RKO (cell line): ENCODE data around the gene CDKN1B.
A peak's percentile ranks its signal among the peaks of the same experiment; 100 is the strongest.
"Not testable (repeated sequence)": the region's sequence is repeated elsewhere in the genome, so short reads cannot be mapped to it uniquely, and the experiment has no call there.

ENCODE experiments used
- DNase-seq: peaks from one replicate; pipeline ENCODE4 v3.0.0-alpha.2; 2016; ENCODE audit warnings: low spot score

CDKN1B gene

DNA sequence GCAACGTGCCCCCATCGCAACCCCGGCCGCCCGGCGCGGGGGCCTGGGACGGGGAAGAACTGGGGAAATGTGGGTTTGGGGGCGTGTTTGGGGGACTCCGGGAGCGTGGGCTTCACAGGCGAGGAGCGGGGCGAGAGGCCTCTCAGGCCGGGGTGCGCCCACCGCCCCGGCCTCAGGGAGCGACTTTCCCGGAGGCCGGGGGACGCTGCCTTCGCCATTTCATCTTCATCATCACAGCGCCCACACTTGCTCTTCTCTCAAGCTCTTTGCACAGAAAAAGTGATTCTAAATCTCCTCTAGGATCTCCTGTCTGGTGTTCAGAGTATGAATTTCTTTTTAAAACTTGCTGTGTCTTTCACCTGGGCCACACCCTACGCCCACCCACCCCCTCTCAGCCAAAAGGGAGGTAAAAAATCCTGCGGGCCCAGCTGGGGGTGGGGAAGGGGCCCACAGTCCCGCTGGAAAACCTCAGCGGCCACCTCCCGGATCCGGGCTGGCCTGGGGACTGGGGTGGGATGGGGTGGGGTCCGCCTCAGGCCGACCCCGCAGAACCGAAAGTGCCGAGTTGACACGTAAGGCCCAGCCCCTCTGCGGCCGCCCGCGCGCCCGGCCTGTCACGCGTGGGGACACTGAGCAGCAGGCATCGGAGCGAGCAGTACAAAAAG is 7.4 kb downstream of the CDKN1B start:
- DNase-seq, result peak; percentile 21

DNA sequence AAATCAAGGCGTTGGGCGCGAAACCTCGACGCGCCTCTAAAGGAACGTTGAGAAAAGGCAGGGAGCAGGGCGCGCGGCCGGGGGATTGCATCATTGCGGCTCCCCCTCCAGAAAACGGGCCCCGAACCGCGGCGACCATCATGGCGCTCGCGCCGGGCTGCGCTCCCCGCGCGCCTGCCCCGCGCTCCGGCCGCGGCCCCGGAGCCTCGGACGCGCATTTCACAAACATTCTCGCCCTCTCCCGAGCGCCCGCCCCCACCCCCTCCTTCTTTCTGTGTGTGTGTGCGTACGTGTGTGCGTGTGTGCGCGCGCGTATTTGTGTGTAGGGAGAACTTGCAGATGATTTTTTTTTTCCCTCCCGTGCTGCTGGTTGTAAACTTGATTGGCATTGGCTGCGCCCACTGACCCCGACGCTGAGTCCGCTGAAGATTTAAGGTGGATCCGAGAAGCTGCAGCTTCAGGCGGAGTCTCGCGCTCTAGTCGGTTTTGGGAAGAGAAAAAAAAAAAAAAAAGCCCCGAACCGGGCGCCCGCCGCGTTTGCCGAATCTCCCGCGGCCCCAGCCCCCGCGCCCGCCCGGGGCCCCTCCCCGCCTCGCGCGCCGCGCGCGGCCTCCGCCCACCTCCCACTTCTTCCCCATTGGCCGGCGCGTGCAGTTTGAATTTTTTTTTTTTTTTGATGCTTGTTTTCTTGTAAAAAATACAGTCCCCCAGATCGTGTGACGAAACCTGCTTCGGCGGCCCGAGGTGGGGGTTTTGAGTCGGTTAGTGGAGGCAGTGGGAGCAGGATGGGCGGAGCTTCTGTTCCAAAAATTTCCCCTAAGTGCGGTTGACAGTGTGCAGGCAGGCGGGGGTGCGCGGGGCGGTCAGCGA is 8.2 kb downstream of the CDKN1B start:
- DNase-seq, result peak; percentile 99

DNA sequence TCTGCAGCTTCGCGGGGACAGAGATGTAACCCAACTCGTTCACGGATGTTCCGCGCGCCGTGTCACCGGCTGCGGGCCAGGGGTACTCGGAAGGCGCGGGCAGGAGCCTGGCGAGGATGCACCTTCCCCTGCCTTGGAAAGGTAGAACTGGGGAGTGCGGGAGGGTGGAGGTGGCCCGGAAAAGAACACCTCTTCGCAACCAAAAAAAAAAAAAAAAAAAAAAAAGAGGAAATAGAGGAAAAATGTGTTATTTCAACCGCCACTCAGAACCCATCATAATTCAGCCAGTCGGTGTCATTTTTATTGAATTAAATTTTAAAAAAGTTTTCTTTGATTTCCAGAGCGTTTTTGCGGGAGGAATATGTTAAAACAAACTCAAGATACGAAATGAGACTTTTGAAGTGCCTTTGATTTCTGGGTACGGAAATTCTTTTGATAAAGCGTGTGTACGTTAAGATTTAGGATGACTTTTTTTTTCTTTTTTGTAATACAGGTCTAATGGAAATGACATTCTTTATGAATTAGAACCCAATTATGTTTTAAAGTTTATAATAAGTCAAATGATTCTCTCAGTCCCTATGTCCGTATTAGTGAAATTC is 8.9 kb downstream of the CDKN1B start:
- DNase-seq, result peak; percentile 24

DNA sequence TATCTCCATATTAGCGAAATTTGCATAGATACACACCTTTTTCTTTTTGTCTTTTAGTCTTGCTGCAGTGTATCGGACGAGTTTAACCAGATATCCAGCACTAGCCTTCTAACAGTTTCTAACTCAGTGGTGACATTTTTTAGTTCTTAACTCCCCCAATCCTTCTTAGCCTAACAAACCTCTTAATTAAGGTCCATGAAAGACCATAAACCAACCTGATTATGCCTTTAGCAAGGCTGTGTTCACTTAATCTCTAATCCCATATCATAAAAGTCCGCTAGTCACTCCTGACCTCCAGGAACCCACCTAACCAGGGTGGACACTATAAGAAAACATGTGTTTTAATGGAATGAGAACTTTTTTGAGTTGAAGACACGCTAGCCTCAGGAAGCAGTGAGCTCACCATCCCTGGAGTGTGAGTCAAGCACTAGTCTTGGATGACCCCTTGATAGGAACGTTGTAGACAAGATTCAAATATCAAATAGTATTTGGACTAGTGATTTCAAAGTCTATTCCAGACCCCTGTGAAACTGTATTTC is 9.5 kb downstream of the CDKN1B start:
- DNase-seq, result peak; percentile 92

DNA sequence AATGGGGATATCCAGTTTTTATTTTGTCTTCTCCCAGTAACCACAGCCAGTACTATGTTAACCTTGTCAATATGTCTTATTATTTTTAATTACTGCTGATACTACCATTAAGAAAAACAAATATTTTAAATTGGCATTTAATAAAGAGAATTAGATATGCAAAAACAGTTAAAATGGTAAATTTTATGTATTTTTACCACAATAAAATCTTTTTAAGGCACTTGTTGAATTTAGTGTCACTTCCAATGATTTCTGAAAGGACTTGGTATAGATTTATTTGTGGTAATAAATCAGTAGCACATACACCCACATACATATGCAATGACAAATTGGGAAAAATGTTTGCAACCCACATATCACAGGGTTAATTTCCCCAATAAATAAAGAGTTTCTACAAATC is 14.0 kb downstream of the CDKN1B start:
- no peak for DNase-seq

DNA sequence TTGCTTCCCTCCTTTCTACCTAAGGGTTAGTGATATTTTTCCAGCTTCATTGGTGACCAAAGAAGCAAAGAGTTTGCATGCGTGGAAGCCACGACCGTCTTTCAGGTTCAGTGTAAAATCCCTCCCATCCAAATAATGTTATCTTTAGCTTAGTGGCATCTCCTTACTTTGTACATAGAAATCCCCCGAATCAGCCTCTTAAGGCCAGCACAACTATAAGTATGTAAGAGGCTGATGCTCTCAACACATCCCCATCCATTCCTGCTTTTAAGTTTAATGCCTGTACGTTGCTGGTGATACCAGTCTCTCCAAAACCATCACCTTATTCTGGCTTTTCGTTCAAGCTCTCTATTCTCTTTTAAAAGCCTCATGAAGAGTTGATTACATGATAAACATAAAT is 14.6 kb downstream of the CDKN1B start:
- DNase-seq, result no peak

DNA sequence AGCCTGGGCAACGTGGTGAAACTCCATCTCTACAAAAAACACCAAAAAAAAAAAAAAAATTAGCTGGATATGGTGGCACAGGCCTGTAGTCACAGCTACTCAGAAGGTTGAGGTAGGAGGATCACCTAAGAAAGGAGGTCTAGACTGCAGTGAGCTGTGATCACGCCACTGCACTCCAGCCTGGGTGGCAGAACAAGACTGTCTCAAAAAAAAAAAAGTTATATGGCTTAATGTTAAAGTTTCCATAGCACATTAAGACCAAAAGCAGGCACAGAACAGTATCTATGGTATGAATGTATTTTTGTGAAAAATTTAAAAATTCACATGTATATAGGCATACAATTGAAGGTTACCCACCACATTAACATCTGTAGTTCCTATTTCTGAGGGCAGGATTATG is 15.9 kb downstream of the CDKN1B start:
- DNase-seq, result no peak

DNA sequence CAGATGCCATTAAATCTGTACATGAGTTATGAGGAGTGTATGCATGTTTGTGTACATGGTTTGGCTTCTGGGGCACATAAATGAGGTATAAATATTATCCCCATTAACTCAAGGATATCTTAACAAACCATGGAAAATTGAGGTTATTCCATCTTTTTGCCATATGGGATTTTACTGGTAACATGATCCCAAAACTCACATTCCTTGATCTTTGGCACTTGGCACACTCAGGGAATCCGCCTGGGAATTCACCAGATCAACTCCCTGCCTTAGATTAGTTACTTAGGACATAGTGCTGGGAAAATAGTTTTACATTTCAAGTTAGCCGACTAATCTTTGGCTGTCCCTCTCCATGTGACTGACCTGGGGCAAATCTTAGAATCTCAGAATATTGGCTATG is 16.9 kb downstream of the CDKN1B start:
- DNase-seq, result no peak

DNA sequence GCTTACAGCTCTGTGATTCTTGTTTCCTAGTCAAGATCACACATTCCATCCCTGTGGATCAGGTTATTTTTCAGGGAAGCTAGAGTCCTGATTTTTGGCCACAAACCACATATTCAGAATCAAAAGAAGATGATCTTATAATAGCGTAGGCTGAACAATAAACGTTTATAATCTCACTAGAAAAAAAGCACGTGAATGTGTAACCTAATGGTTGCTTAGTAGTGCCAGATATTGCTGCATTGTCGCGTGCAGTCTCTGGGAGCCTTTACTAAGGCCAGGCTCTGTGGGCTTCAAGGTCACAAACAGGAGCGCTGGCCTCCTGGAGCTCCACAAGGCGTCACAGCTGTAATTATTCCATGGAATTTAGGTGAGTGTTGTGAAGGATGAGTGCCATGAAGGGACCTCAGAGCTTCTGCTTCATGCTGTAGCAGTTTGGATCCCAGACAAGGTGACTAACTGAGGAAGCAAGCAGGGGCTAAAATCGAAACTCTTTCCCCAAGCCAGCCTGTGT is 17.4 kb downstream of the CDKN1B start:
- DNase-seq, result no peak

DNA sequence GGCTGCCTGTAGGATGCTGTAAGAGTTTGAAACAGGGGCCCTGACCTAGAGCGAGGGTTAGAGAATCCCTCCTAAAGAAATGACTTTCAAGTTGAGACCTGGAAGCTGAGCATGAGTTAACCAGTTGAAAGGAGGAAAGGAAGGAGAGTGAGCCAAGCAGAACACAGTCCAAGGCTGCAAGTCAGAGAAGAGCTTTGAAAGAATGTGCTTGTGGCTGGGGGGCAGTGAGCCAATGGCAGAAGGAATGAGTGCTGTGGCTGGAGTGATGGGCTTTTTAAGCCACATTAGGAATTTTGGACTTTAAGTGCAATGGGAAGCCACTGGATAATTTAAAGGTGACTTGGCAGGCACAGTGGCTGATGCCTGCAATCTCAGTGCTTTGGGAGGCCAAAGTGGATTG is 18.1 kb downstream of the CDKN1B start:
- no peak for DNase-seq

DNA sequence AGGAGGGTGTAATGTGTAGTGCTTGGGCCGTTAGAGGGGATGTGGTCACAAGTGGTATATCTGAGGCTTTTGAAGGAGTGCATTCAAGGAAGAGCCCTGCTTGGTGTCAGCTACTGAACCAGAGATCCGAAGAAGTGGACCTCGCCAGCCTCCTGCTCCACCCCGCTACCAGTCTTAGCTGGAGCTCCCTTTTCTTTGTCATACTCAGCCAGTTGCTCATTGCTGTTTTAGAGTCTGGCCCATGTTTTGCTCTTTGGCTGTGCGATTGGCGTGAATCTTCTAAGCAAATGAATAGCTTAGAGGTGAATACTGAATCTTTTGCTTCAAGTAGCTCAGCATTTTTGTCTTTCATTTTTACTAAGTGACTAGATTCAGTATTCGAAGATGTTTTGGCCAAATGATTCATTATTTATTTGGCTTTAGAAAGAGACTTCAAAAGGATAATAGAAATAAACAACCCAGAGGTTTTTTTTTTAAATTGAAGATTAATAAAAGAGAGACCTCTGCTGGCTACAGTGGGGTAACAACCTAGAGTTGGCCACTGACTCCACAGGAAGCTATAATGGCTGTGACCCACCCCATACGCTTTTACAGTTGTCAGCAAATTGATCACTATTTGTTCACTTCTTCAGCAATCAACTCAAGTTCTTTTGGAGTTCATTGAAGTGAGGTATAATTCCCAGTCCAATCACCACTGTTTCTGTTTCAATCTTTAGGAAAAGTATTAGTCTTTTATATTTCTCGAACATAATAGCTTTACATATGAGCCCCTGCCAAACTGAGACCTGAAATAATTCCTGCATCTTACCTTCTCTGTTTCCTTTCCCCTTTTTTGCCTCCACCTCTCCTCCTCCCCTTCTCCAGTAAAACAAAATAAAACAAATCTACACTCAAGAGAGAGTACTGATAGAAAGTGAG is 19.9 kb downstream of the CDKN1B start:
- peak; percentile 66 for DNase-seq

DNA sequence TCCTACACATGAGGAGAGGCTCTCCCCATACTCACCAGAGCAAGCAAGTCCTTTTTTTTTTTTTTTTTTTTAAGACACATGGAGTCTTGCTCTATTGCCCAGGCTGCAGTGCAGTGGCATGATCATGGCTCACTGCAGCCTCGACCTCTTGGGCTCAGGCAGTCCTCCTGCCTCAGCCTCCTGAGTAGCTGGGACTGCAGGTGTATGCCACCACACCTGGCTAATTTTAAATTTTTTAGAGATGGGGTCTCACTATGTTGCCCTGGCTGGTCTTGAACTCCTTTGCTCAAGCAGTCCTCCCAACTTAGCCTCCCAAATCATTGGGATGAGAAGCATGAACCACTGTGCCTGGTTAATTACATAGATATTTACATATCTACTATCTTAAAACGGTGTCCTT is 21.0 kb downstream of the CDKN1B start:
- DNase-seq, result not testable (repeated sequence)

DNA sequence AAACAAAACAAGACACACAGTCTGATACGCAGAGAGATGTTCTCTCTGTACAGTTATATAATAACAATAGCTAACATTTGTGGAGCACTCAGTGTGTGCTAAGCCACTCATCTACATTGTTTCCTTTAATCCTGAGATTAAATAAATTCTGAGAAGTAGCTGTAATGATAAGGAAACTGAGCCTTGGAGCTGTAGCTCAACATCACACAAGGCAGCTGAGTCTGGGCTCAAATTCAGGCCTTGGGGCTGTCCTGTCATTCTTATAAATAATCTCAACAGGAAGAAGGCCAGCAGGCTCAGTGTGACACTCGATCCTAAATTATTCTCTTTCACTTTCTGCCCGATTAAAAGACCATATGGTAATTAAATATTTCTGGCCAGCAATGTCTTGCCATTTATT is 24.5 kb downstream of the CDKN1B start:
- DNase-seq, result no peak

DNA sequence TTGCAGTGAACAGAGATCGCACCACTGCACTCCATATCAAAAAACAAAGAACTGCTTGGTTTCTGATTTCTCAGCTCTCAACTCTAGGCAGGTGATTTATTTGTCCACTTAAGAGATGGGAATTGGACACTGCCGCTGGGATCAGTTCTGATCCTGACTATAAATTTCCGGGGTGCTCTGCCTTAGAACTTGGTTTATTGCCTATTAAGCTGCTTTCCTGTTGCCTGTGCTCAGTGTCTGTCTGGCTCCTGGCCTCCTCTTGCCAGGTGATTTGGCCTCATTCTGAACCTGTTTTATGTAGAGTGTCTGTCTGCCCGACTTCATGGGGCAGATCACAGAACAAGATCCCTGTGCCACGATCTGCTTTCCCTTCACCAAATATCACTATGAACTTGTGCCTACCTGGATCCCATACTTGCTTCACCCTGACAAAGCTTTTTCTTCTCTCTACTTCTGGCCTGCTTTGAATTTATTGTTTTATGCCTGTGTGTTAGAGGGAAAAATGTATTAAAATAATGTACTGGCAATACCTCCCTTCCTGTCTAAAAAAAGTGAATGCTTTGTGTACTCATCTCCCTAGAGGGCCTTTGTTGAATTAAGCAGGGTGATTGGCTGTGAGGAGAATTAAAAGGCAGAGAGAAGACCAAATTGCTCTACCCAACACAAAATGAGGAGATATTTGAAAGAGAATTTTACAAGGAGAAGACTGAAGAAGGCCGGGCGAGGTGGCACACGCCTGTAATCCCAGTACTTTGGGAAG is 27.6 kb downstream of the CDKN1B start:
- no peak for DNase-seq

DNA sequence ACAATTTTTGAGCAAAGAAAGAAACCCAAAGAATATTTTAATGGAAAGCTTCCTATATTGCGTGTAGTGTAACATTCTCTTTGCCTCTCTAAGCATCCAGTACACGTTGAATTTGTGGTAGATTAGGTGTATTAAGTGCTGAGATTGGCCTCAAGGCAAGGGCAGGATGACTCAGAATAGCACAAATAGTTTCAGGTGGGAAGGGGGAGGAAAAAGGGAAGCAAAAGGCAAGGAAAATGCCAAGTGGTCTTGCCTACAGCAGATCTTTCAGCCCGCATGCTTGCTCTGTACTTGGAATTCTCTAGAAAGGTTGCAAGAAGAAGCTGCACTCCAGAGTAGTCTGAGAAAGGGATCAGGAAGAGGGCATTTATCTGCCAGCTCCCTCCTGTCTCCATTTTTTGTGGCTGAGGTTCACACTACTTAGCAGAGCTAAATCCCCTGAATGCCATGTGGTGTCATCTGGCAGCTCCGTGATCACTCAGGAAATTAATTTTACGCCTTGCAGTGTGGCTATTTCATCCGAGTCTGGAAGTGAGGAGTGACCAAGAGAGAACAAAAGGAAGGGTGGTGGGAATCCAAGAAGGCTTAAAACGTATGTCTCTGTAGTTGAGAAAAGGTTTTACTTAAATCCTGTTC is 28.5 kb downstream of the CDKN1B start:
- no peak for DNase-seq

DNA sequence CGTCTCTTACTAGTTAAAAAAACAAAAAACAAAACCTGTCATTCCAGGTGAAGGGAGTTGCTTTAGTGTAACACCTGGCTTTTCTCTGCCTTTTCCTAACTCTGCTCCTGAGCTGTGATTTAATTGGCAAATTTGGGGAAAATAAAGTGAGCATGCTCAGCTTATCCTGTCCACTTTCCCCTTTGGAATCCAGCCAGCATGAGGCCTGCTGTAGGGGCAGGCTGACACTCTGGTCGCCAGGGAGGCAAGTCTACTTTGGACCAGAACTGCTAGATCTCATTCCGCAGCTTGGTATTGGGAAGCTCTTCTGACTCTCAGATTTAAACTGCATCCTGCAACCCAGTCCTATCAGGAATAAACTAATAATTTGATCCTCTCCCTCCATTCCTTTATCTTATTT is 30.1 kb downstream of the CDKN1B start:
- DNase-seq, result no peak

DNA sequence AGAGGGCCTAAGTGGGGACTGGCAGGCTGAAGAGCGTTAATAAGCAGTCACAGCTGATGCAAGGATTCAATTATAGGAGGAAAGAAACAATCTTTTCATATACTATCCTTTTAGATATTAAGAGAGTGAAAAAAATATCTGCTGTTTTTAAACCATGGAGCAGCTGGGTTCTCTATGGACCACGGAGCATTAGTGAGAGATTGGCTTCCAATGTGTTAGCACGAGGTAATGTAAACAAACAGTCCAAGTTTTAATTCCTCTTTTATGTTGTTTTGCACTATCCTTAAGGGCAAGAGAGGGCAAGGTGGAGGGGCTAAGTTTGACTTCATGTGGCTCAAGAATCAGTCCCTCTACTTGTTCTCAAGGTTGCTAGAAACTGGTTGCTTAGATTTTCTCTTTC is 30.9 kb downstream of the CDKN1B start:
- no peak for DNase-seq

DNA sequence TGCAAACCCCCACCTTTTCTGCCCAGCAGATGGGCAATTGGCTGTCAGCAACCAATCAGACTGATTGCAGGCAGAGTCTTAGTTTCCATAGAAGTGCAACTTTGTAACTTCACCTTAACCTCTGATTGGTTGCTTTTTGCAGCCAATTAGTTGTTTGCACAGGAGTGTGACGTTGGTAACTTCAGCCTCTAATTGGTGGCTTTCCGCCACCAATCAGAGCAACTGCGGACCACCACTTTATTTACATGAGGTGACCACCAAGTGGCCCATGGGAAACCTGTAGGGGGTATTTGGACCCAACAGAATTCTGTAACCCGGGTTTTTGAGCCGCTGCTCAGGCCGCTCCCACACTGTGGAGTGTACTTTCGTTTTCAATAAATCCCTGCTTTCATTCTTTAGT is 32.3 kb downstream of the CDKN1B start:
- no peak for DNase-seq

DNA sequence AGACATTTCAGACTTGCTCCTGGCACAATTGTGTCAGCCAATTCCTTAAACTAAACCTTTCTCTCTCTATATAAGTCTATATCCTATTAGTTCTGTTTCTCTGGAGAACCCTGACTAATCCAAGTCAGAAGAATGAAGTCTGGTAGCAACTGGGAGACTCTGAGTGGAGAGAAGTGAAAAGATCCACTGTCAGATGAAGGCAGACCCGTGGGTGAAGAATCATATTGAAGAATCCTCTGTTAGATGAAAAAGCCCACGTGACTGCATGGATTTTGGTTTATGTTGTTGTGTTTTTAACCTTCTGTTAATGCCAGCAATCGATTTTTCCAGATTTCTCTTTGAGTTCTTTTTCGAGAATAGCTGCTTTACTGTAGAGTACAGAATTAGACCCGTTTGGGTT is 38.8 kb downstream of the CDKN1B start:
- DNase-seq, result no peak

DNA sequence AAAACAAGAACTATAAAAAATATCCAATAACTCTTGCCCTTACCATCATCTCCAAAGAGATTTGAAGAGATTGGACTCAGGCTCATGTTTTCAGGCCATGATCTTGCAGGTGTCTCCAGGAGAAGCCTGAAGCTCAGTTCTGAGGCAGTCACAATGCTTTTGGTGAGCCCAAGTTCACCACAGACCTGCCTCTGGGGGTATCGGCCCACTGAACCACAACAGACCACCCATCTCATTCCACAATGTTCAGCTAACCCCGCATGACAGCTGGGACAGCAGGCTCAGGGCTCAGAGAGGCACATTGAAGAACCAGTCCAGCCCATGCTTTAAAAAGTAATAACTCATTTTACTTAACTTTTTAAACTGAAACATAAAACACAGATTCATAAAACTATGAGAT is 40.0 kb downstream of the CDKN1B start:
- DNase-seq, result no peak
